Measurements from ENCODE around the gene TBXT. TPM values are rescaled to one million over a fixed set of nuclear protein-coding genes. Genes with fewer than 3 reads are reported as not detected.
A peak's percentile ranks its signal among the peaks of the same experiment; 100 is the strongest.

The TBXT gene
- total RNA-seq, 1 donor from 2014 or later, result not detected

DNA sequence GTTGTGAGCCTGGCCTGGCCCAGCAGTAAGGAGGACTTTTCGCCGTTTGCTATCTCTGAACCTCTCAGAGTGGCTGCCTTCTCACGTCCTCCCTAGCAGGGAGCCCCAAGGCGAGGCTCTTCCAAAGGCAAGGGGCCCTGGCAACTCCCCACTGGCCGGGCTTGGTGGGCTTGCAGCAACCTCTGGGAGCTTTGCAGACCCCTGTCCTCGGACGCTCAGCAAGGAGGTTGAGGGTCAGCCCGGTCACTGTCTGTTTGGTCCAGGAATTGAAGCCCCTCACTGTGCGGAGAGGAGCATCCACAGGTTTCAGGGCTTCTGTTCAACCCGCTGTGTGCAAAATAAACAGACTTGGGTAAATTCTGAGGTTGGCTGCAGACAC, 28.2 kb upstream of the TBXT start:
- ATAC-seq (no peak), DNase-seq (no peak)
- H3K9me3 ChIP-seq, result no peaks in the 10 kb centered on the region
- intact Hi-C loops (cut with DNase I), result no loop called here
- TF ChIP-seq, protein P1, sequence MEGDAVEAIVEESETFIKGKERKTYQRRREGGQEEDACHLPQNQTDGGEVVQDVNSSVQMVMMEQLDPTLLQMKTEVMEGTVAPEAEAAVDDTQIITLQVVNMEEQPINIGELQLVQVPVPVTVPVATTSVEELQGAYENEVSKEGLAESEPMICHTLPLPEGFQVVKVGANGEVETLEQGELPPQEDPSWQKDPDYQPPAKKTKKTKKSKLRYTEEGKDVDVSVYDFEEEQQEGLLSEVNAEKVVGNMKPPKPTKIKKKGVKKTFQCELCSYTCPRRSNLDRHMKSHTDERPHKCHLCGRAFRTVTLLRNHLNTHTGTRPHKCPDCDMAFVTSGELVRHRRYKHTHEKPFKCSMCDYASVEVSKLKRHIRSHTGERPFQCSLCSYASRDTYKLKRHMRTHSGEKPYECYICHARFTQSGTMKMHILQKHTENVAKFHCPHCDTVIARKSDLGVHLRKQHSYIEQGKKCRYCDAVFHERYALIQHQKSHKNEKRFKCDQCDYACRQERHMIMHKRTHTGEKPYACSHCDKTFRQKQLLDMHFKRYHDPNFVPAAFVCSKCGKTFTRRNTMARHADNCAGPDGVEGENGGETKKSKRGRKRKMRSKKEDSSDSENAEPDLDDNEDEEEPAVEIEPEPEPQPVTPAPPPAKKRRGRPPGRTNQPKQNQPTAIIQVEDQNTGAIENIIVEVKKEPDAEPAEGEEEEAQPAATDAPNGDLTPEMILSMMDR (IDR thresholded peaks at IDR 0.05), result no peak
- H3K27me3 ChIP-seq, result no peaks in the 10 kb centered on the region
- no peaks in the 10 kb centered on the region for H3K4me1 ChIP-seq
- H3K36me3 ChIP-seq, result no peaks in the 10 kb centered on the region
- H3K27ac ChIP-seq, result no peak overlapping the region
- no peak overlapping the region for H3K4me3 ChIP-seq

DNA sequence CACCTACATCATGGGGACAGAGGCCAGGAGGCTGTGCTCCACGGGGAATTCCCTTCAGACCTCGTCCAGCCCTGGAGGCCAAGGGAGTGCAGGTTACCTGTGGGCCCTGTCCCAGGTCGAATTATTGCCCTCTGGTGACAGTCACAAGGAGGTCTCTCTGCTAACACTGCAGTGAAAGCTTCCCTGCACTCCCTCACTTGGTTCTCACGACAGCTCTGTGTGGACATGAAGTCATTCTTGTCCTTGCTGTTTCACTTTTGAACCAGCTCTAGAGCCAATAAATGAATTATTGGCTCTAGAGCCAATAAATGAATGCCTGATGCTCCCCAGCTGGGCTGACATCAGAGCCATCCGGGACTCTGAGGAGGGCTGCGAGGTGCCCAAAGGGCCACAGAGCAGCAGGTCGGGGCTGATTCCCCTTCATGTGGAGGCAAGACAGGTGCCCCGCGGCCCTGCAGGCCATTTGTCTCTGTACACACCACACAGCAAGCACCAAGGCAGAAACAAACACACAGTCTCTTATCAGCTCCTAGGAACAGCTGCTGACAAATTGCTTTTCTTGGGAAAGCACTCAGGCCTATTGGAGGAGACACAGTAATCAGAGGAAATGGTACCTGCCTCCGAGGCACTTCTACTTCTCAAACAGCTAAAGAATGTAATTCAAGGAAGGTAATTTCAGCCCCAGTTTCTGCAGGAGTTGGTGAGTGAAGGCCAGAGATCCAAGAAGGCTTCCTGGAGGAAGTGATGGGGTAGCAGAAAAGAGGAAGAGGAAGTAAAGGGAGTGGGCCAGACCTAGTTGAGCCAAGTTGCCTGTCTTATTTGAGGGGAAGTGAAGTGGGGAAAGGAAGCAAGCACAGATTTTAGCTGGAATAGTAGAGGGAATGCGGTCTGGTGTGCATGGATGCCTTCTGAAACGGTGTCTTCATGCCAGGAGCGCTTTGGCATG, 27.5 kb upstream of the TBXT start:
- Histone ChIP-seq H3K27ac (no peak overlapping the region), H3K27me3 (no peaks in the 10 kb centered on the region), H3K36me3 (no peaks in the 10 kb centered on the region), H3K4me3 (no peak overlapping the region), H3K9me3 (no peaks in the 10 kb centered on the region), H3K4me1 (no peaks in the 10 kb centered on the region)
- DNase-seq (no peak), ATAC-seq (peak; percentile 73)
- TF ChIP-seq, protein P1 (IDR thresholded peaks at IDR 0.05), result no peak
- intact Hi-C loops (cut with DNase I), result no loop called here

DNA sequence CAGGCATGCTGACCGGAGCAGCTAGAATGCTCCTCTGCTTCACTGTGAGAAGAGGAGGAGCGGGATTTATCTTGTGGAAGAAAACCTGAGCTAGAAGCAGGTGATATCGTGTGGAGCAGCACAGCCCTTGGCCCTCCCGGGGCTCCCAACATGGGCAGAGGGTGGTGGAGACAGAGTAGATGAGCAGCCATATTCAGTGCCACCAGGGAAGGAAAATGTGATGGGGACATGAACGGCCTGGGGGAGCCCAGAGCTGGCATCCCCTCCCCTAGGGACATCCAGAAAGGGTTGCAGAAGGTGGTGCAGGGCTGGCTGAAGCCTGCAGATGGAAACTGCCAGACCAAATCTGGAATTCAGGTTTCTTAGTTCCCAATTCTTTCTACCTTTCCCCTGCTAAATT, 24.9 kb upstream of the TBXT start:
- Histone ChIP-seq H3K4me1 (no peaks in the 10 kb centered on the region), H3K27me3 (no peaks in the 10 kb centered on the region), H3K4me3 (no peak overlapping the region), H3K9me3 (no peaks in the 10 kb centered on the region), H3K27ac (no peak overlapping the region), H3K36me3 (no peaks in the 10 kb centered on the region)
- TF ChIP-seq, protein P1 (IDR thresholded peaks at IDR 0.05), result no peak
- intact Hi-C loops (cut with DNase I), result no loop called here
- ATAC-seq (no peak), DNase-seq (no peak)

DNA sequence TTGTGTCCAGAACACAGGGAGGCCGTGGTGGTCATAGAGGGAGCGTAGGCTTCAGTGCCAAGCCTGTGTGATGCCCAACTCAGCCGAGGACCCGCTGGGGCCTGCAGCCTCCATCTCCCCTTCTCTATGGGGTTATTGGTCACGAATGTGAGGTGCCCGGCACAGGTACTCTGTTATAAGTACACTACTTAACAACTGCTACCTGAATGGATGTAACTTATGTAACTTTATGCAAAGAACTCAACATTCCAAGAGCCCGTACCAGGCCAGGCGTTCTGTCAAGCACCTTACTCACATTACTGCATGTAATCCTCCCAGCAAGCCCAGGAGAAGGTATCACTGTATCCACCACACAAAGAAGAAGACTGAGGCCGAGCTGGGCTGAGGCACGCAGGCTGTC, 24.5 kb upstream of the TBXT start:
- DNase-seq, result no peak
- Histone ChIP-seq H3K36me3 (no peaks in the 10 kb centered on the region), H3K4me1 (no peaks in the 10 kb centered on the region), H3K27ac (no peak overlapping the region), H3K9me3 (no peaks in the 10 kb centered on the region), H3K4me3 (no peak overlapping the region), H3K27me3 (no peaks in the 10 kb centered on the region)
- peak; percentile 47 for ATAC-seq
- TF ChIP-seq, protein P1 (IDR thresholded peaks at IDR 0.05), result no peak
- intact Hi-C loops (cut with DNase I), result no loop called here

DNA sequence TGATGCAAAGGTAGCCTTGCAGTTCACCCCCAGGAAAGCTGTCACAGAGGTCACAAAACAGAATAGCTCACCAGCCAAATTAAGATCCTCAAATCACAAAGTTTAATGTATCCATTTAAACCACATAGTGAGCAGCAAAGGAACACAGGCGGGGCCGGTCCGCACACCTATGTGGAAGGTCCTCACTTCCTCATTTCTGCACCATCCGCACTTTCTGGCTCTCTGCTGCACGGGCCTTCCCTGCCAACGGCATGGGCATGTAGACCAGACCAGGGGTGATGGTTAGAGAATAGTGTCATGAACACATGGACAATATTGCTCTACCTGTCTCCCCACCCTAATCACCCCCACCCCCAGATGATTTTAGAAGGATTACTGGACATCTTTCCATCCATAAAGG, 12.1 kb upstream of the TBXT start:
- ATAC-seq (no peak), DNase-seq (no peak)
- Histone ChIP-seq H3K27me3 (no peaks in the 10 kb centered on the region), H3K4me3 (no peak overlapping the region), H3K27ac (no peak overlapping the region), H3K4me1 (no peaks in the 10 kb centered on the region), H3K9me3 (no peaks in the 10 kb centered on the region), H3K36me3 (no peaks in the 10 kb centered on the region)
- intact Hi-C loops (cut with DNase I), result no loop called here
- TF ChIP-seq, protein P1 (IDR thresholded peaks at IDR 0.05), result no peak
